HG03457 (cell line): Measurements from ENCODE around the gene HMGA1.
A peak's percentile ranks its signal among the peaks of the same experiment; 100 is the strongest.

Experiments used
- ATAC-seq: cut with Tn5 transposase; IDR thresholded peaks from one replicate; pipeline ENCODE4 v1.9.1; 2021; ENCODE audit warnings: moderate number of reproducible peaks; ENCODE audit not compliant: unreplicated experiment

HMGA1 gene

GRCh38 chr6:34223956-34224940 is 12.4 kb upstream of the HMGA1 start:
- peak; percentile 71 for ATAC-seq

GRCh38 chr6:34225551-34225950 is 11.1 kb upstream of the HMGA1 start:
- no peak for ATAC-seq

GRCh38 chr6:34226066-34226465 is 10.6 kb upstream of the HMGA1 start:
- ATAC-seq = no peak

GRCh38 chr6:34226731-34227586 is 9.7 kb upstream of the HMGA1 start:
- no peak for ATAC-seq

GRCh38 chr6:34227761-34228421 is 8.8 kb upstream of the HMGA1 start:
- ATAC-seq = no peak

- ATAC-seq = no peak
These were observed 6.8 kb upstream of the HMGA1 start for GRCh38 chr6:34229877-34230276.

GRCh38 chr6:34230653-34231371 is 5.9 kb upstream of the HMGA1 start:
- no peak for ATAC-seq

- ATAC-seq = no peak
These were observed 4.9 kb upstream of the HMGA1 start for GRCh38 chr6:34231566-34232336.

GRCh38 chr6:34232901-34233300 is 3.8 kb upstream of the HMGA1 start:
- ATAC-seq = no peak

GRCh38 chr6:34233867-34234266 is 2.8 kb upstream of the HMGA1 start:
- ATAC-seq = no peak

- no peak for ATAC-seq
These were observed 1.9 kb upstream of the HMGA1 start for GRCh38 chr6:34234667-34235306.

- ATAC-seq = no peak
These were observed 1.2 kb upstream of the HMGA1 start for GRCh38 chr6:34235307-34236130.

- peak; percentile 6 for ATAC-seq
These were observed 586 bp upstream of the HMGA1 start for GRCh38 chr6:34236131-34236442.

GRCh38 chr6:34237316-34237721 is 646 bp downstream of the HMGA1 start:
- ATAC-seq = peak; percentile 11

GRCh38 chr6:34237722-34238584 is 1.3 kb downstream of the HMGA1 start:
- ATAC-seq = no peak

- no peak for ATAC-seq
These were observed 2.2 kb downstream of the HMGA1 start for GRCh38 chr6:34238585-34239499.

GRCh38 chr6:34239500-34239825 is 2.8 kb downstream of the HMGA1 start:
- no peak for ATAC-seq
